Embryonic facial prominence (tissue), 1 donor: Measurements from ENCODE around the gene ZNF575.
"Not testable (repeated sequence)": the region's sequence is repeated elsewhere in the genome, so short reads cannot be mapped to it uniquely, and the experiment has no call there.

ENCODE experiments used
- DNase-seq: peaks from one replicate; pipeline ENCODE4 v3.0.0-alpha.2; 2016; ENCODE audit errors: extremely low spot score

The ZNF575 gene

GRCh38 chr19:43541920-43542650 is 9.1 kb downstream of the ZNF575 start:
- DNase-seq = no peak

GRCh38 chr19:43544077-43544476 is 11.1 kb downstream of the ZNF575 start:
- DNase-seq = no peak

GRCh38 chr19:43545276-43545675 is 12.3 kb downstream of the ZNF575 start:
- no peak for DNase-seq

- no peak for DNase-seq
Measured at GRCh38 chr19:43545981-43546380, 13.0 kb downstream of the ZNF575 start.

- DNase-seq = no peak
Measured at GRCh38 chr19:43546581-43546980, 13.6 kb downstream of the ZNF575 start.

- DNase-seq = not testable (repeated sequence)
Measured at GRCh38 chr19:43547926-43548325, 14.9 kb downstream of the ZNF575 start.

GRCh38 chr19:43548706-43549105 is 15.7 kb downstream of the ZNF575 start:
- DNase-seq = no peak

GRCh38 chr19:43551399-43552197 is 18.6 kb downstream of the ZNF575 start:
- no peak for DNase-seq

- DNase-seq = no peak
Measured at GRCh38 chr19:43552198-43552450, 19.1 kb downstream of the ZNF575 start.

GRCh38 chr19:43552616-43553015 is 19.6 kb downstream of the ZNF575 start:
- no peak for DNase-seq

- no peak for DNase-seq
Measured at GRCh38 chr19:43553656-43554055, 20.7 kb downstream of the ZNF575 start.

GRCh38 chr19:43554317-43554895 is 21.4 kb downstream of the ZNF575 start:
- DNase-seq = no peak

- no peak for DNase-seq
Measured at GRCh38 chr19:43555185-43555770, 22.3 kb downstream of the ZNF575 start.

- no peak for DNase-seq
Measured at GRCh38 chr19:43560687-43561086, 27.7 kb downstream of the ZNF575 start.

GRCh38 chr19:43561139-43561970 is 28.4 kb downstream of the ZNF575 start:
- no peak for DNase-seq

- DNase-seq = no peak
Measured at GRCh38 chr19:43562226-43562697, 29.3 kb downstream of the ZNF575 start.

- DNase-seq = no peak
Measured at GRCh38 chr19:43562698-43563241, 29.8 kb downstream of the ZNF575 start.

GRCh38 chr19:43563816-43564457 is 30.9 kb downstream of the ZNF575 start:
- no peak for DNase-seq

GRCh38 chr19:43564800-43565199 is 31.8 kb downstream of the ZNF575 start:
- no peak for DNase-seq

GRCh38 chr19:43569657-43570056 is 36.7 kb downstream of the ZNF575 start:
- no peak for DNase-seq
